DMS79 (cell line): ENCODE measurements around the gene PLD2.
A peak's percentile ranks its signal among the peaks of the same experiment; 100 is the strongest.

Source experiments
- DNase-seq: peaks from one replicate; lab custom pipeline; 2025; lab: John Stamatoyannopoulos, UW

The PLD2 gene, protein sequence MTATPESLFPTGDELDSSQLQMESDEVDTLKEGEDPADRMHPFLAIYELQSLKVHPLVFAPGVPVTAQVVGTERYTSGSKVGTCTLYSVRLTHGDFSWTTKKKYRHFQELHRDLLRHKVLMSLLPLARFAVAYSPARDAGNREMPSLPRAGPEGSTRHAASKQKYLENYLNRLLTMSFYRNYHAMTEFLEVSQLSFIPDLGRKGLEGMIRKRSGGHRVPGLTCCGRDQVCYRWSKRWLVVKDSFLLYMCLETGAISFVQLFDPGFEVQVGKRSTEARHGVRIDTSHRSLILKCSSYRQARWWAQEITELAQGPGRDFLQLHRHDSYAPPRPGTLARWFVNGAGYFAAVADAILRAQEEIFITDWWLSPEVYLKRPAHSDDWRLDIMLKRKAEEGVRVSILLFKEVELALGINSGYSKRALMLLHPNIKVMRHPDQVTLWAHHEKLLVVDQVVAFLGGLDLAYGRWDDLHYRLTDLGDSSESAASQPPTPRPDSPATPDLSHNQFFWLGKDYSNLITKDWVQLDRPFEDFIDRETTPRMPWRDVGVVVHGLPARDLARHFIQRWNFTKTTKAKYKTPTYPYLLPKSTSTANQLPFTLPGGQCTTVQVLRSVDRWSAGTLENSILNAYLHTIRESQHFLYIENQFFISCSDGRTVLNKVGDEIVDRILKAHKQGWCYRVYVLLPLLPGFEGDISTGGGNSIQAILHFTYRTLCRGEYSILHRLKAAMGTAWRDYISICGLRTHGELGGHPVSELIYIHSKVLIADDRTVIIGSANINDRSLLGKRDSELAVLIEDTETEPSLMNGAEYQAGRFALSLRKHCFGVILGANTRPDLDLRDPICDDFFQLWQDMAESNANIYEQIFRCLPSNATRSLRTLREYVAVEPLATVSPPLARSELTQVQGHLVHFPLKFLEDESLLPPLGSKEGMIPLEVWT

DNA sequence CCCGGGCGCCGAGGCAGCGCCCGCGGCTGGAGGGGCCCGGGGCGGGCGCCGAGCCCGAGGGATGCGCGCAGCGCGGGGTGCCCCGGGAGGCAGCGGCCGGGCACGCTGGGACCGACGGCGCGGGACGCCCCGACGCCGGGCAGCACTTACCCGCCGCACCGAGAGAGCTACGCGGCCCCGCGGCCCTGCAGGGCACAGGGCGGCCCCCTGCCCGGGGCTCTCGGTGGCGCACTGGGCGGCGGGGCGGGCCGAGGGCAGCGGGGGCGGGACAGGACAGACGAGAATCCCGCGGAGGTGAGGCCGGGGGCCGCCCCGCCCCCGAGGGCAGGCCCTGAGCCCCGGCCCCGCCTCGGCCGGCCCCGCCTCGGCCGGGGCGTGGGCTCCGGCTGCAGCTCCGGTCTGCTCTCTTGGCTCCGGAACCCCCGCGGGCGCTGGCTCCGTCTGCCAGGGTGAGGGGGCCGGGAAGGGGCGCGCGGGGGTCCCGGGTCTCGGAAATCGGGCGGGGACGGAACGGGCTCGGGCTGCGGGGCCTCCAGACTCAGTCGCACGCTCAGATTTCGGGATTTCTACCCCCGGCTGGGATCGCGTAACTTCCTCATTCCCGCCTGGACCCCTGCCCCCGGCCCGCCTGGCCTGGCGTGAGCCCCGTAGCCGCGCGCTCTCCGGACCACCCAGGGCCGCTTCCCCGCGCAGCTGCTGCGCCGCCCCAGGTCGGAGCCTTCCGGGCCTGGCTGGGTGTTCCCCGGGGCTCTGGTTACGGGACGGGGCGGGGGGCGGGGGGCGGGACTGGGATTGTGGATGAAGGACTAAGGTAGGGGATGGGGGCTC lies at the start of gene PLD2:
Gene PLD2, plus strand, starts transcription at position 376 of the 828 bp plus-strand sequence. CDS start 621 bp downstream, outside the sequence.
- DNase-seq: peak; percentile 56

DNA sequence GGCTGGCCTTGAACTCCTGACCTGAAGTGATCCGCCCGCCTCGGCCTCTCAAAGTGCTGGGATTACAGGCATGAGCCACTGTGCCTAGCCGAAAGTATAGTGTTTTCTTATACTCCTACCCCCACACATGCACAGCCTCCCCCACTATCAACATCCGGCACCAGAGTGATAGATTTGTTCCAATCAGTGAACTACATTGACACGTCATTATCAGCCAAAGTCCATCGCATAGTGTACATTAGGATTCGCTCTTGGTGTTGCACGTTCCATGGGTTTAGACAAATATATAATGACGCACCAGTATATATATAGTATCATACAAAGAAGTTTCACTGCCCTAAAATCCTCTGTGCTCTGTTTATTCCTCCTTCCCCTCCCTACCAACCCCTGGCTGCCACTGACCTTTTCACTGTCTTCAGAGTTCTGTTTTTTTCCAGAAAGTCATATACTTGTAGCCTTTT lies 47.1 kb upstream of the PLD2 start:
- DNase-seq: no peak

DNA sequence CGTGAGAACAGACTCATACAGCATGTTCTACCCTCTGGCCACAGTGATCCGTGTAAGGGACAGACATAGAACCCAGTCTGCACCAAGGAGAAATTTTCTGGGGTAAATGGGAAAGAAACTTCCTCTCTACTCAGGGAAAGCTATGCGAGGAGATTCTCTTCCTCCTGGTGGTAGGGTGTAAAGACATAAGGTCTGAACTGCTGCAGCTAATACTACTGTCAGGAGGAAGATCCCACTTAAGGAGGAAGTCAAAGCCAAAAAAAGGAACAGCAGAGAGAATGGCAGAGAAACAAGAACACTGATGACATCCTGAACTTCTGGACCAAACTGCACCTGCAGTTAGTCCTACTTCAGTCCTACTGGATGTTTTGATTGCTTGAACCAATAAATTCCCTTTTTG lies 42.4 kb upstream of the PLD2 start:
- no peak for DNase-seq

DNA sequence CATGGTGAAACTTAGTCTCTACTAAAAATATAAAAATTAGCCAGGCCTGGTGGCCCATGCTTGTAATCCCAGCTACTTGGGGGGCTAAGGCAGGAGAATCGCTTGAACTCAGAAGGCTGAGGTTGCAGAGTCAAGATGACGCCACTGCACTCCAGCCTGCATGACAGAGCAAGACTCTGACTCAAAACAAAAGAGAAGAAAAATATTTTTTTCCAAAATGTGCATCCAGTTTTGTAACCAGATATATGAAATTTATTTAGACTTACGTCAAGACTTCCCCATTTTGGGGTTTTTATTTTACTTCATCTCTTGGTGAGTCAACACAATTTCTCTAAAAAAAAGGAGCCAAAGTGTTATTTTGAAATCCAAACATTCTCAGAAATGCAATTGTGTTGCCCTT lies 40.8 kb upstream of the PLD2 start:
- DNase-seq: no peak

DNA sequence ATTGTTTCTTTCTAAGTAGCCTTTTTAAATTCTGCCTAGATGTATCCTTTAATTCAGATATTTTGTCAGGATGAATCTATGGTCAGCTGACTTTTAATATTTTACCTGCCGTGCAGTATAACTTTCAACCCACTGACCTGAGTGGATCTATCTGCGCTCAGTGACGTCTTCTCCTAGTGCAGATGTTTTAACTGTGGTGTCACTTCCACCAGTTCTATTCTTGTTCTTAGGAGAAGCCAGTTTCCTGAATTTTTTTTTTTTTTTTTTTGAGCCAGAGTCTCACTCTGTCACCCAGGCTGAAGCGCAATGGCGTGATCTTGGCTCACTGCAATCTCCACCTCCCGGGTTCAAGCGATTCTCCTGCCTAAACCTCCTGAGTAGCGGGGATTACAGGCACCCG lies 40.2 kb upstream of the PLD2 start:
- no peak for DNase-seq

DNA sequence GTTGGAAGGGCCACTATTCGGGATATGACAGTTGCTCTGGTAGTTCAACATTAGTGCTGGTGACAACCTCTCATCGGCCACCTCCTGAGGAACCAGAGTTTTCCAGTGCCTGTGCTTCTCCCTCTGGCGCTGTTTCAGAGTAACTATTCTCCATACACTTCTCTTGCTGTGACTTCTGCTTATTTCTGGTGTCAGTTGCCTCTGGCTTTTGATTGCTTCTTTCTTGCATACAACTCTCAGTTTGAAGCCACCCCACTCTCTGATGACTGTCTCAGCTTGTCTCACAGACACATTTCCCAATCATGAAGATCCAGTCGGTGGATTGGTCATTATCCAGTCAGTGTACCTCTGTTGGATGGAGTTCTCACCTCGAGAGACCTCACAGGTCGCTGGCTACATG lies 38.7 kb upstream of the PLD2 start:
- no peak for DNase-seq

DNA sequence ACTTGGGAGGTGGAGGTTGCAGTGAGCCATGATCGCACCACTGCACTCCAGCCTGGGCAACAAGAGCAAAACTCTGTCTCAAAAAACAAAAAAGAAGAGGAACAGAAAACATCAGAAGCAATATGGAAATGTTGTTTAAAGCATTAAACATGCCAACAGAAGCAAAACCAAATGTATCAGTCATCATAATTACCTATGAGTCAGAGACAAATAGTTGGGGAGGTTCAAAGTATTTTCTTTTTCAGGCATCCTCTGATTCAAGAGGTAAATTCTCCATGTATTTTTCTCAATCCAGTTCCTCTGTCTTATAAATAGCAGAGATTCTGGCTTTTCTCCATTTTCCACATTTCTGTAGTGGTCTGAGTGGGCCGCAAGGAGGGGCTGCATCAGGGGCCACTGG lies 37.3 kb upstream of the PLD2 start:
- no peak for DNase-seq

DNA sequence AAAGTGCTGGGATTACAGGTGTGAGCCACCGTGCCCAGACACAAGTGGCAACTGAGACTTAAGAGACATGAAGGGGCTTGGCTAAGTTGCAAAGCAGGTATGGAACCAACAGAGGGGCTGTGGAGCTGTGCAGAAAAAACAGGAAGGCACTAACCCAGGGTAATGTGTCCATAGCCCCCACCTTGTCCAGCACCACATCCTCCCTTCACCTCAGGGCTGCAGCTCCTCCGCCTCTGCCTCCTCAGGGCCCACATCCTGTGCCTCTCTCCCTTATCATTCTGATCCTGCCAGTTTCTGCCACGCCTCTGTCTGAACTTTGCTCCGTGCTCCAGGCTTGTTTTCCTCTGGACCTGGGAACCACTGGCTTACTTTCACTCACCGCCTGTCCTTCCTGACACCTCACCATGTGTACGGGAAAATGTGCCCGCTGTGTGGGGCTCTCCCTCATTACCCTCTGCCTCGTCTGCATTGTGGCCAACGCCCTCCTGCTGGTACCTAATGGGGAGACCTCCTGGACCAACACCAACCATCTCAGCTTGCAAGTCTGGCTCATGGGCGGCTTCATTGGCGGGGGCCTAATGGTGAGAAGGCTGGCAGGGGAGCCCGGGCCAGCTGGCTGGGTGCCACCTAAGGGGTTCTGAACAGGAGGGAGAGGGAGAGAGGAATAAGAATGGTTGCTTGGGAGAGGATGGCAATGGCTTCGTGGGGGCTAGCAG lies 35.3 kb upstream of the PLD2 start, which contains the start of gene TM4SF5:
Gene TM4SF5, plus strand, starts transcription at position 368 of the 716 bp plus-strand sequence. Its CDS starts 37 bp downstream, at position 405.
- DNase-seq: no peak

DNA sequence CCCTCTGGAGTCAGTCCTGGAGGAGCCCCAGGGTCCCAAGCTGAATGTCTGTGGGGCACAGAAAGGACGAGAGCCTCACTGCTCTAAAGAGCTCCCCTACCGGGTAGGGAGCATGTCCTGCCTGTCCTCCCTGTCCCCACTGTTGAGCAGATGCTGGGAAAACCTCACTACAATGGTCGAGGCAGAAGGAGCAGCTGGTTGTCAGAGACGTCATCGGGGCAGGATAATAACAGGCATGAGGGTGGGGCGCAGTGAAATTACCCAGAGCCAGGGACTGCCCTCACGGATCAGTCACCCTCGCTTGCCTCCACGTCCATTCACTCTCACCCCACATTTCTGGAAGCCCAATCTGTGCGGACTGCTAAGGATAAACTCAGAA lies 34.7 kb upstream of the PLD2 start:
- DNase-seq: no peak

DNA sequence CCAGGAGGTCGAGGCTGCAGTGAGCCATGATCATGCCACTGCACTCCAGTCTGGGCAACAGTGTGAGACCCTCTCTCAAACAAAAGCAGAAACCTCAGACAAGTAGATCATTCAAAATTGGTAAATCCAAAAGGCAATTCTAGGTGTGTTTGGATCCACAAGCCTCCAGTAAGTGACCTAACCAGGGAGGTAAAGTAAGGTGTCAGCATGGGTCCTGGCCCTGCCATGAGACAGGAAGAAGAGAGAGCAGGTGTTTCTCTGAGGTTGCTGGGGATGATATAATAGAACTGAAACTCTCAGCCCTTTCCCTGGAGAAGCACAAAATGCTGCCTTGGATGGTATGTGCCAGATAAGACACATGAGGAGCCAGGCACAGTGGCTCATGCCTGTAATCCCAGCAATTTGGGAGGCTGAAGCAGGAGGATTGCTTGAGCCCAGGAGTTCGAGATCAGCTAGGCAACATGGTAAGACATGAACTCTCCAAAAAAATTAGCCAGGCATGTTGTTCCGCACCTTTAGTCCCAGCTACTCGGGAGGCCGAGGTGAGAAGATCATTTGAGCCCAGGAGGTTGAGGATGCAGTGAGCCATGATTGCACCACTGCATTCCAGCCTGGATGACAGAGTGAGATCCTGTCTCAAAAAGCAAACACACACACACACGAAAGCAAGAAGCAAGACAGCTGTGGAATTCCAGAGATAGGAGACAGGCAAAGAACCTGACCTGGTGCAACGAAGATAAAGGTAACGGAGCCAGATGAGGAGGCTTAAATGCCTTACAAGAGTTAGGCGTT lies 28.8 kb upstream of the PLD2 start:
- no peak for DNase-seq

DNA sequence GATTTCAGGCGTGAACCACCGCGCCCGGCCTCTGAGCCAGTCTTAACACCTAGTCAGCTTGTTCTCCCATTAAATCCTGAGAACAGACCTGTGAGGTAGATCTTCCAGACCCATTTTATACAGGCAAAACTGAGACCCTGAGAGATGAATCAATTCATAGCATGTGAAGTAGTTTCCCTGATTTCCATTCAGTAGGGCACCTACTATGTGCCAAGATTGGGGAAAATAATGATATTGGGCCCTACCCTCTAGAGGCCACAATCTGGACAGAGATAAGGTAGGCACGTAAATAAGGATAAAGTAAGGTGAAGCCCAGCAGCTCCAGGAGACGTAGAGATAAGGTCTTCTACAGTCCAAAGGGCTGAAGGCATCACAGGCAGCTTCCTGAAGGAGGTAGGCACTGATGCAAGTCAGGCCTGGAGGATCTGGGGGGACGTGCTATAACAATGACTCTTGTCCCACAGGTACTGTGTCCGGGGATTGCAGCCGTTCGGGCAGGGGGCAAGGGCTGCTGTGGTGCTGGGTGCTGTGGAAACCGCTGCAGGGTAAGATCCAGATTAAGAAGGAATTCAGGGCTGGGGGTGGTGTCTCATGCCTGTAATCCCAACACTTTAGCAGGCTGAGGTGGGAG lies 26.5 kb upstream of the PLD2 start:
- DNase-seq: no peak

DNA sequence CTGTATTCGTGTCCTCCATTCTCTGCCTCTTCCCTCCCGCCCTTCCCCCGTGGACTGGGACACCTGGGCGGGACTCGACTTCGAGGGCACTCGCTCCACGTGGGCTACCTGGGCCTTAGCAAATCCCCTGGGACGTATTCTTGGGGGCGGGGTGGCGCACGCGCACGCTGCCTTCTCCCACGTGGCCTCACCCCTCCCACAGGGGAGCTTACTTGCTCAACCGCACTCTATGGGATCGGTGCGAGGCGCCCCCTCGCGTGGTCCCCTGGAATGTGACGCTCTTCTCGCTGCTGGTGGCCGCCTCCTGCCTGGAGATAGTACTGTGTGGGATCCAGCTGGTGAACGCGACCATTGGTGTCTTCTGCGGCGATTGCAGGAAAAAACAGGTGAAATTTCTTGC lies 24.3 kb upstream of the PLD2 start:
- no peak for DNase-seq

DNA sequence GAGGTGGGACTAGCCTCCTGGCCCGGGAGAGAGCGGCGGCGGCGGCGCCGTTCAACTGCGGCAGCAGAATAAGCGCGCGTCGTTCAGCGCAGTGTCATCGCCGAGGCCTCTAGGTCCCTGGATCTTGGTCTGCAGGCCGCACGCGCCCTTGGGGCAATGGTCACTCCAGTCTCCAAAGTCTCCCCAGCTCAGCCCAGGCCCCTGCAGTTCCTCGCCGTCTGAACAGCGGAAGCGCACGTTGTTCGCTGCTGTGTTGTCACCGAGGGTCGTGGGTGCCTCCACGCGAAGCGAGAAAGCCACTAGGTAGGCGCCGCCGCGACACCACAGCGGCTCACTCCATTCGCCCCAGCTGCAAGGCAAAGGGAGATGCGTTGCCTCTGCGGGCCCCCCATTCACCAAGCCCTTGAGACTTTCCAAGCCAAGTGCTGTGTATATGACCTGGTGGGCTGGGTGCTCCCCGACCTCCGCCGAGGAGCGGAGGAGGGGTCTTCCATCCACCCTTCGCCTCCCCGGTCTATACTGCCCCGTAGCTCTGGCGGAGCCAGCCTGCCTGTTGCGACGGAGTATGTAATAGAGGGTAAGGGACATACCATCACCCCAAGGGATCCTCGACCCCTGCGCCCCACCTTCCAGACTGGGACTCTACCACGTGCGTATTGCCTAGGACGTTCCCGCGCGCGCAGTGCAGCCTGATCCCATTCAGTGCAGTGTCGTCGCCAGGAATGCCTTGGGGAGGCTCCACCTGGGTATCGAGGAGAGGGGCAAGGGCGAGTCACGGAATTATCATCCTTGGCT lies 21.4 kb upstream of the PLD2 start:
- no peak for DNase-seq

DNA sequence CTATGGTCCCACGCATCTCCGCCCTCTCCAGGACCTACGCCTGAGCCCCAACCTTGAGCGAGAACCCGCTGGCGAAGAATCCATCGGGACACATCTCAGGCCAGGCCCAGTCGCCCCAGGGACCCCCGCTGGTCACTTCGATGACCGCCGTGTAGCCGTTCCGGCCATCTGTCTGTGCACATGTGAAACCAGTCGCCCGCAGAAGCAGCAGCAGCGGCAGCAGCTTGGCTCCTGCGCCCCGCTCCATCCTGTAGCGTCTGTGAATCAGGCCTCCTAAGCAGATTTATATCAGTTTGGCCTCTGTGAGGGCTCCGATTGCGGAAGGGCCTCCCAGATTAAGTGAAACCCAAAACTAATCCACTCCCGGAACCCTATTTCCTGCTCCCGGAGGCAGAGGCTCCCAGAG lies 20.8 kb upstream of the PLD2 start, which contains the start of gene VMO1:
Gene VMO1, minus strand, starts transcription at position 259 of the 406 bp plus-strand sequence. Its CDS starts 12 bp downstream, at position 247.
- no peak for DNase-seq

DNA sequence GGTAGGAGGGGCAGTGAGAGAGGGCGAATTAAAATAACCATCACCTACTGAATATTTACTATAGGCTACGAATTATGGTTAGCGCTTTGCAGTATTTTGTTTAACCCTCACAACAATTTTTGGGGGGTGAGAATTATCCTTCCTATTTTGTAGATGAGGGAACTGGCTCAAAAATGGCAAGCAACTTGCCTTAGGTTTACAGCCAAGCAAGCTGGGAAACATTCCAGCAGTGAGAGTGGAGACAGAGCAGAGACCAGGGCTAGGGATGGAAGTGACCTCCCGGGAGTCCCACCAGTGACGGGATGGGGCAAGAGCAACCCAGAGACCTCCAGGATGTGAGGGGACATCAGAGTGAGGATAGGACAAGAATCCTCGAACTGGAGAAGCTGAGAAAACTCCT lies 20.4 kb upstream of the PLD2 start:
- DNase-seq: no peak

DNA sequence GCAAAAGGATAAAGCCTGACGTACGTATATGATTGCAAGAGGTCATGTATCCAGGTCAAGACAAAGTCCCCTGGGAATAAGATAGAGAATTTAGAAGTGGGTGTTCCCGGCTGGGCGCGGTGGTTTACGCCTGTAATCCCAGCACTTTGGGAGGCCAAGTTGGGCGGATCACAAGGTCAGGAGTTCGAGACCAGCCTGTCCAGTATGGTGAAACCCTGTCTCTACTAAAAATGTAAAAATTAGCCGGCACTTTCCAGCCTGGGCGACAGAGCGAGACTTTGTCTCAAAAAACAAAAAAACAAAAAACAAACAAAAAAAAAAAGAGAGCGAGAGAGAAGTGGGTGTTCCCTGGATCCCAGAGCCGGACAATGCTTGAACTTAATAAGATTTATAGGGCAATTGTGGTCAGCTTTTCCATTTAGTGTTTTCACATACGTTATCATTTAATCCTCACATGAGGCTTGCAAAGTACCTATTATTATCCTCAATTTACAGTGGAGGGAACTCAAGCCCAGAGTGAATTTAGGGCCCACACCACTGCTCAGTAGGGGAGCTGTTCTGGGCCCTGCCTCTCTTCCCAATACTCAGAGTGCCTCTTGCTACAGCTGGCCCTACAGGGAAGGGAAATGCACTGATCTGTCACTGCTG lies 18.7 kb upstream of the PLD2 start:
- no peak for DNase-seq

DNA sequence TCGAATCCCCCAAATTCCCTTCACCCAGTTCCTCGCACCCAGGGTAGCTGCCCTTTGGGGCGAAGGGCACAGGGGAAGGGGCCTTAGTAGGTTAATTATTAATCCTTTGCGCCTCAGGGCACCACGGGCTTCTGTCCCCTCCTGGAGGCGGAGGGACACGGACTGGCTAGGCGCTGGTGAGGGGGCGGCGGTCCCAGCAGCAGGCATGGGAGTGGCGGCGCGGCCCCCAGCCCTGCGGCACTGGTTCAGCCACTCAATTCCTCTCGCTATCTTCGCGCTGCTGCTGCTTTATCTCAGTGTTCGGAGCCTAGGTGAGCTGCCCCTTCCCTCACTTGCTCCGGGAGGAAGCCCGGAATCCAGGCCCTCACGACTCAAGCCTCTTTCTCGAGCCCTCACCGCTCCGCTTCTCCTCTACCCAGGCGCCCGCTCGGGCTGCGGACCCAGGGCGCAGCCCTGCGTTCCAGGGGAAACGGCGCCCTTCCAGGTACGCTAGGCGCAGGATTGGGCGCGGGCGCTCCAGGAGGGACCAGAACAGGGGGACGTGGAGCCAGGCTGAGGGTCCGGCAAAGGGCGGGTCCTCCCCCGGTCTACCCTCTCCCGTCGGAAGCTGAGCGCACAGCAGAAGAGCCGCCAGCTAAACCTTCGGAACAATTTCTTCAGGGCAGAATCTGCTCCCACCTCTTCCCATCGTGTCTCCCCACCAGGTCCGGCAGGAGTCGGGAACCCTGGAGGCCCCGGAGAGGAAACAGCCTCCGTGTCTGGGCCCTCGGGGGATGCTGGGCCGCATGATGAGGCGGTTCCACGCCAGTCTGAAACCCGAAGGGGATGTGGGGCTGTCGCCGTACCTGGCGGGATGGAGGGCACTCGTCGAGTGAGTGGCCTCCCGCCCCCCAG lies 17.9 kb upstream of the PLD2 start, which contains the start of gene GLTPD2:
Gene GLTPD2, plus strand, starts transcription at position 158 of the 894 bp plus-strand sequence. Its CDS starts 48 bp downstream, at position 206.
- no peak for DNase-seq

DNA sequence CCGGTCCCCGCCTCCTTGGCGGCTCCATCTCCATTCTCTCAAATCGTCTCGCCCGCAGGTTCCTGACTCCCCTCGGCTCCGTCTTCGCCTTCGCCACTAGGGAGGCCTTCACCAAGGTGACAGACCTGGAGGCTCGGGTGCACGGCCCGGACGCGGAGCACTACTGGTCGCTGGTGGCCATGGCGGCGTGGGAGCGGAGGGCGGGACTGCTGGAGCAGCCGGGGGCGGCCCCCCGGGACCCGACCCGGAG lies 17.3 kb upstream of the PLD2 start:
- DNase-seq: peak; percentile 17
